Testis (tissue), 3 donors: ENCODE data around the gene PLEKHG7. TPM values are rescaled to one million over a fixed set of nuclear protein-coding genes. Genes with fewer than 3 reads are reported as not detected.

Experiments used
- DNase-seq: peaks from one replicate; pipeline ENCODE4 v3.0.0-alpha.2; 2019
- H3K27ac ChIP-seq, 2 donors: fragments of 200-600 bp; sonication (generic); one replicate each; pipeline ENCODE4 v1.5.1; 2019
- H3K27me3 ChIP-seq: fragments of 200-600 bp; sonication (generic); one replicate; pipeline ENCODE4 v1.5.1; 2019
- H3K36me3 ChIP-seq: fragments of 200-600 bp; sonication (generic); one replicate; pipeline ENCODE4 v1.5.1; 2017; ENCODE audit warnings: low read depth; ENCODE audit errors: missing control alignments
- H3K4me1 ChIP-seq: fragments of 200-600 bp; sonication (generic); one replicate; pipeline ENCODE4 v1.5.1; 2019
- H3K4me3 ChIP-seq, 2 donors: fragments of 200-600 bp; sonication (generic); one replicate each; pipeline ENCODE4 v1.5.1; 2017 to 2019
- H3K9me3 ChIP-seq: fragments of 200-600 bp; sonication (generic); one replicate; pipeline ENCODE4 v1.5.1; 2017
- CTCF ChIP-seq, 3 experiments: fragments of 450-650 bp in 2 of 3; fragments of 200-600 bp in 1 of 3; sonication (generic) in 1 of 3; IDR thresholded peaks; one replicate each; pipeline ENCODE4 v1.5.1; 2016 to 2019; ENCODE audit warnings: antibody characterized with exemption in 3 of 3, mild to moderate bottlenecking in 2 of 3, moderate library complexity in 1 of 3
- POLR2A ChIP-seq: fragments of 450-650 bp; IDR thresholded peaks from one replicate; pipeline ENCODE4 v1.6.1; 2017; ENCODE audit warnings: antibody characterized with exemption, mild to moderate bottlenecking, moderate library complexity
- WGBS, 2 donors: methylation state at CpG; one replicate each; pipeline ENCODE4 v1.1.5; 2018; 5-methylcytosine and 5-hydroxymethylcytosine counted together
- intact Hi-C: fragments of 100-400 bp; cut with DNase I; formaldehyde crosslinking; loops from one replicate; pipeline ENCODE4 v1.15.1; 2023; ENCODE audit warnings: low total_unique reads
- polyA plus RNA-seq: library from polyadenylated mRNA; stranded (reverse); fragments of 350-450 nt; fragmentation: Illumina TruSeq; extraction: RNeasy Lipid Tissue Mini Kit (QIAGEN cat#74804); gene quantifications from one replicate; pipeline ENCODE4 v1.2.3, GENCODE V29; 2014; ENCODE audit warnings: low read depth, low replicate concordance; ENCODE audit not compliant: insufficient read depth
- total RNA-seq, 2 donors: library from RNA; depleted of rRNA; stranded (reverse); fragments of >200 nt; gene quantifications; one replicate each; pipeline ENCODE4 v1.2.3, GENCODE V29; 2016

The PLEKHG7 gene
- total and polyA plus RNA-seq, 3 donors from 2014 or later, result 0.06 to 0.33 (median 0.31) TPM

GRCh38 chr12:92726850-92727249 is 24.1 kb downstream of the PLEKHG7 start:
- DNase-seq, result no peak
- Histone ChIP-seq H3K4me3 (no peak overlapping the region), H3K36me3 (no peaks in the 10 kb centered on the region), H3K27ac (no peak overlapping the region), H3K4me1 (peaks cover 2% of the 10 kb centered on the region), H3K9me3 (no peaks in the 10 kb centered on the region), H3K27me3 (no peaks in the 10 kb centered on the region)
- intact Hi-C loops, result no loop called here
- TF ChIP-seq CTCF (IDR thresholded peaks at IDR 0.05) (no peak), POLR2A (no peak)
- WGBS, 2 donors, result 82 to 84% methylated on average over 4 of the region's 4 CpGs

- H3K27ac ChIP-seq, result no peak overlapping the region
- no peak for DNase-seq
- no peaks in the 10 kb centered on the region for H3K36me3 ChIP-seq
- TF ChIP-seq POLR2A (no peak), CTCF (IDR thresholded peaks at IDR 0.05) (no peak)
- intact Hi-C loops, result no loop called here
- 77 to 85% methylated on average over 1 of the region's 1 CpG for WGBS, 2 donors
- H3K4me3 ChIP-seq, result no peak overlapping the region
- no peaks in the 10 kb centered on the region for H3K27me3 ChIP-seq
- H3K9me3 ChIP-seq, result no peaks in the 10 kb centered on the region
- peaks cover 5% of the 10 kb centered on the region for H3K4me1 ChIP-seq
Measured at GRCh38 chr12:92729773-92730305, 27.1 kb downstream of the PLEKHG7 start.

- intact Hi-C loops, result no loop called here
- 77 to 78% methylated on average over 5 of the region's 5 CpGs for WGBS, 2 donors
- H3K36me3 ChIP-seq, result no peaks in the 10 kb centered on the region
- no peaks in the 10 kb centered on the region for H3K27me3 ChIP-seq
- no peaks in the 10 kb centered on the region for H3K9me3 ChIP-seq
- DNase-seq, result no peak
- H3K4me3 ChIP-seq, result no peak overlapping the region
- no peak overlapping the region for H3K27ac ChIP-seq
- peaks cover 5% of the 10 kb centered on the region for H3K4me1 ChIP-seq
- no peak for TF ChIP-seq CTCF (IDR thresholded peaks at IDR 0.05)
- no peak for TF ChIP-seq POLR2A
Measured at GRCh38 chr12:92730758-92731157, 28.0 kb downstream of the PLEKHG7 start.

GRCh38 chr12:92732216-92732615 is 29.4 kb downstream of the PLEKHG7 start:
- Histone ChIP-seq H3K9me3 (no peaks in the 10 kb centered on the region), H3K27ac (no peak overlapping the region), H3K4me1 (peaks cover 5% of the 10 kb centered on the region), H3K36me3 (no peaks in the 10 kb centered on the region), H3K27me3 (no peaks in the 10 kb centered on the region), H3K4me3 (no peak overlapping the region)
- no peak for DNase-seq
- TF ChIP-seq POLR2A (no peak), CTCF (IDR thresholded peaks at IDR 0.05) (no peak)
- 67% methylated on average over 5 of the region's 5 CpGs for WGBS, 2 donors
- intact Hi-C loops, result no loop called here

- 82 to 85% methylated on average over 6 of the region's 6 CpGs for WGBS, 2 donors
- Histone ChIP-seq H3K9me3 (no peaks in the 10 kb centered on the region), H3K27me3 (no peaks in the 10 kb centered on the region), H3K36me3 (no peaks in the 10 kb centered on the region), H3K4me3 (no peak overlapping the region), H3K4me1 (peaks cover 5% of the 10 kb centered on the region), H3K27ac (no peak overlapping the region)
- intact Hi-C loops, result no loop called here
- DNase-seq, result no peak
- TF ChIP-seq POLR2A, result no peak
- no peak for TF ChIP-seq CTCF (IDR thresholded peaks at IDR 0.05)
Measured at GRCh38 chr12:92732716-92733115, 29.9 kb downstream of the PLEKHG7 start.
